HAP-1 (cell line): Measurements from ENCODE around the gene ZNF501.

Experiments used
- DNase-seq, 2 experiments: peaks; one replicate each; pipeline ENCODE4 v3.0.0-alpha.2; 2016 to 2020; ENCODE audit warnings: low spot score in 2 of 2
- H3K27me3 ChIP-seq: fragments of 250-450 bp; sonication (Bioruptor Pico); 2 replicates; pipeline ENCODE4 v1.5.1; 2020; ENCODE audit warnings: low read depth, mild to moderate bottlenecking, moderate library complexity
- H3K36me3 ChIP-seq: fragments of 250-450 bp; sonication (Bioruptor Pico); replicated peaks from 2 replicates; pipeline ENCODE4 v1.5.1; 2020; ENCODE audit warnings: mild to moderate bottlenecking
- H3K4me1 ChIP-seq: fragments of 250-450 bp; sonication (Bioruptor Pico); 2 replicates; pipeline ENCODE4 v1.5.1; 2020; ENCODE audit warnings: mild to moderate bottlenecking
- H3K4me3 ChIP-seq: fragments of 250-450 bp; sonication (Bioruptor Pico); 2 replicates; pipeline ENCODE4 v1.5.1; 2020; ENCODE audit warnings: mild to moderate bottlenecking, moderate library complexity
- H3K9me3 ChIP-seq: fragments of 250-450 bp; sonication (Bioruptor Pico); 2 replicates; pipeline ENCODE4 v1.5.1; 2020; ENCODE audit warnings: mild to moderate bottlenecking, moderate library complexity
- in situ Hi-C: fragments of 300-500 bp; cut with MboI; formaldehyde crosslinking; loops from 3 replicates; pipeline ENCODE4 v1.14.3; 2020; ENCODE audit warnings: low sequenced_read_pairs, inconsistent platforms, mixed read lengths

The ZNF501 gene

DNA sequence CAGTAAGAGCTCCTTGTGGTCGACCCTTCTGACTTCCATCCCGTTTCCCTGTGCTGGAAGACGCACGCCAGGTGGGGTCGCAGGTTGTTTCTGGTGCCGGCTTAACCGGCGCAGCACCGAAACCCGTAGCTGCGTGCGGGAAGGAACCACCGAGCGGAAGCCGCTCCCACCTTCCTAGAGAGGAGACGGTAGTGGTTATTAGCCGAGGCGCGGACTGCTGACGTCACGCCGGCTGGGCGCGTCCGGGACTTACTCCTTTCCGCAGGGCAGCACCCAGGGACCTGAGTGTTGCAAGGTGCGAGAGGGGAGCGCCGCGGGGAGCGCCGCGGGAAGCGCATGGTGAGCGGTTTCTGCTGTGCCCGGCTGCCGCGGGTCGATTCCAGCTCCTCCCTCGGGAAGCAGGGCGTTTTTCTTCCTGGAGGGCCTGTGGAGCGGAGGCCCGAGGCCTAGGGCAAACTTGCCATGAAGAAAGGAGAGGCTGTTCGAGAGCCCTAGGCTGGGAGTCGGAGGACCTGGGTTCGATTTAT is at the start of gene ZNF501:
TSS of gene ZNF501 (plus strand) at position 252 of the 527 bp plus-strand sequence. CDS start 4,787 bp downstream, outside the sequence.
- Histone ChIP-seq H3K36me3 (no peaks in the 10 kb centered on the region), H3K4me1 (no peaks in the 10 kb centered on the region), H3K4me3 (no peak within 1 kb of the TSS), H3K27me3 (no peaks in the 10 kb centered on the region), H3K9me3 (peaks cover 3% of the 10 kb centered on the region)
- no peak for DNase-seq
- in situ Hi-C loops = no loop called here

DNA sequence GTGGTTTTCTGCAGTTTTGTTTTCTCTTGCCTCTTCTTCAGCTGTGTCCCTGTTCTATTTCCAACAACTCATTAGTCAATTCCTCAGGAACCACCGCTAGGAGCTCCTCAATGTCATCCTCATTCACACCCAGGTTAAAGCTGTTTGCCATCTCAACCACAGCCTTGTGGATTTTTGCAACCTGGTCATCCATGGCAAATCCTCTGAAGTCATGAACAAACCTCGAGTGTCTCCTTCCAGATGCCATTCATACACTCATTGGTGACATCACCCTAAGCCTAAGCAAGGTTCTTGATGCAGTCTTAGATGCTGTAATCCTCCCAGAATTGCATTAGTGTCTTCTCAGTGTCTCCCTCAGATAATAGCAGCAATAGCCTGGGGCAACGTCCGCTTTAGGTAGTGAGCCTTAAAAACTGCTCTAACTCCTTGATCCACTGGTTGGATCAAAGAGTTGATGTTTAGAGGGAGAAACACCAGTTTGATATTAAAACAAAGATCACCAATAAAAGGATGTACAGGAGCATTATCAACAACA is 48.4 kb upstream of the ZNF501 start:
- H3K4me3 ChIP-seq = no peak overlapping the region
- DNase-seq = no peak
- no peaks in the 10 kb centered on the region for H3K4me1 ChIP-seq
- H3K36me3 ChIP-seq = no peaks in the 10 kb centered on the region
- no peaks in the 10 kb centered on the region for H3K9me3 ChIP-seq
- no peaks in the 10 kb centered on the region for H3K27me3 ChIP-seq
- in situ Hi-C loops = no loop called here

- Histone ChIP-seq H3K36me3 (no peaks in the 10 kb centered on the region), H3K27me3 (no peaks in the 10 kb centered on the region), H3K9me3 (no peaks in the 10 kb centered on the region), H3K4me3 (no peak overlapping the region), H3K4me1 (no peaks in the 10 kb centered on the region)
- in situ Hi-C loops = no loop called here
- no peak for DNase-seq
Measured at GRCh38 chr3:44682182-44682896, 47.1 kb upstream of the ZNF501 start.

- no peaks in the 10 kb centered on the region for H3K9me3 ChIP-seq
- H3K27me3 ChIP-seq = no peaks in the 10 kb centered on the region
- H3K4me3 ChIP-seq = no peak overlapping the region
- DNase-seq = no peak
- H3K36me3 ChIP-seq = no peaks in the 10 kb centered on the region
- no peaks in the 10 kb centered on the region for H3K4me1 ChIP-seq
- in situ Hi-C loops = no loop called here
Measured at GRCh38 chr3:44685128-44685800, 44.2 kb upstream of the ZNF501 start.

DNA sequence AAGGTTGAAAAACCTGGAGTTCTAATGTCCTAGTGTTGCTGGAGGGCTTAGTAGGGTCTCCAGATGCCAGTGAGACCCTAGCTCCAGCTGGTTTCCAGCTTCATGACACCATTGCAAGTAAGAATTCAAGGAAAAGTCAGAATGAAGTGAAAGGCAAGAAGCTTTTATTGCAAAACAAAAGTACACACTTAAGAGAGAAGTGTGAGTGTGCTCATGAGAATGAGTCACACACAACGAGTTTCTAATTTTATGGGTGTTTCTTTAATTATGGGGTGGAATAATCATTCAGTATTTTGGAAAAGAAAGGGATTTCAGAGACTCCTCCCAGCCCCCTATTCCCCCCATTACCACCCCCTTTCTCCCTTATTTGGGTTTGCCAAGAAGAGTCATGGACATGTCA is 41.5 kb upstream of the ZNF501 start:
- no peak for DNase-seq
- no peaks in the 10 kb centered on the region for H3K36me3 ChIP-seq
- no peak overlapping the region for H3K4me3 ChIP-seq
- no peaks in the 10 kb centered on the region for H3K9me3 ChIP-seq
- no peaks in the 10 kb centered on the region for H3K4me1 ChIP-seq
- H3K27me3 ChIP-seq = no peaks in the 10 kb centered on the region
- in situ Hi-C loops = no loop called here

DNA sequence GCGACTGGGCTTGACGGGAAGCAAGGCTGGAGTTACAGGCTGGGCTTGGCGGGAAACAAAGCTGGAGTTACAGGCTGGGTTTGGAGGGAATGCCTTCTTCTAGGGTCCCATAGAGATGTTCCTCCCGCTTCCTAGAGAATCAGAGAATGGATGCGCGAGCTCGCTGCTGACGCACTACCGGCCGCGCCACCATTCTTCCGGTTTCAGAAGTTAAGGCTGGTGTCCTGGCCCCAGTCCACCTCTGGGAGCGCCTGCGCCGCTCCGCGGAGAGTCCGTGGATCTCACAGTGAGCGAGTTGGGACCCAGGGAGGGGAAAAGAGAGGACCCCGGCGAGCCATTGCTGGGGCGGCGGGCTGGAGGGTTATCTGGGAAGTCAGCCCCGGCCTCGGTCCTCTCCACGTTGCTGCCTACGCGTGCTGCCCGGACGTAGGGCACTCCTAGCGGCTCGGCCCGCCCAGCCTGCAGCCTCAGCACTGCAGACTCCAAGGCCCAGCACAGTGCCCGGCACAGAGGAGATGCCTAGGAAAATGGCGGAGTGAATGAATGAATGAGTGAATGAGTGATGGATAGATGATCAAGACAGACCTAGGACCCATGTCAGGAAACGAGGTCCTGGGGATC is 16.9 kb upstream of the ZNF501 start, which contains the start of gene ZNF502:
TSS of gene ZNF502 (plus strand) at position 206 of the 621 bp plus-strand sequence. CDS start 7,602 bp downstream, outside the sequence.
- H3K4me3 ChIP-seq = no peak within 1 kb of the TSS
- DNase-seq = no peak
- in situ Hi-C loops = no loop called here
- no peaks in the 10 kb centered on the region for H3K9me3 ChIP-seq
- H3K36me3 ChIP-seq = no peaks in the 10 kb centered on the region
- no peaks in the 10 kb centered on the region for H3K27me3 ChIP-seq
- H3K4me1 ChIP-seq = no peaks in the 10 kb centered on the region

DNA sequence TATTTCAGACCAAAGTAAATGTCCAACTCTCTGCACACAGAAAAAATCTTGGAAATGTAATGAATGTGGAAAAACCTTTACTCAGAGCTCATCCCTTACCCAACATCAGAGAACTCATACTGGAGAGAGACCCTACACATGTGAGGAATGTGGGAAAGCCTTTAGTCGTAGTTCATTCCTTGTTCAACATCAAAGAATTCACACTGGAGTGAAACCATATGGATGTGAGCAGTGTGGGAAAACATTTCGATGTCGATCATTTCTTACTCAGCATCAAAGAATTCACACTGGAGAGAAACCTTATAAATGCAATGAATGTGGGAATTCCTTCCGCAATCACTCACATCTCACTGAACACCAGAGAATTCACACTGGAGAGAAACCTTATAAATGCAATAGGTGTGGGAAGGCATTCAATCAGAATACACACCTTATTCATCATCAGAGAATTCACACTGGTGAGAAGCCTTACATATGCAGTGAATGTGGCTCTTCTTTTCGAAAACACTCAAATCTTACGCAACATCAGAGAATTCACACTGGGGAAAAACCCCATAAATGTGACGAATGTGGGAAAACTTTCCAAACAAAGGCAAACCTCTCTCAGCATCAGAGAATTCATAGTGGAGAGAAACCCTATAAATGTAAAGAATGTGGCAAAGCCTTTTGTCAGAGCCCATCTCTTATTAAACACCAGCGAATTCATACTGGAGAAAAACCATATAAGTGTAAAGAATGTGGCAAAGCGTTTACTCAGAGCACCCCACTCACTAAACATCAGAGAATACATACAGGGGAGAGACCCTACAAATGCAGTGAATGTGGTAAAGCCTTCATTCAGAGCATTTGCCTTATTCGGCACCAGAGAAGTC is 8.0 kb upstream of the ZNF501 start:
- Histone ChIP-seq H3K4me3 (no peak overlapping the region), H3K27me3 (no peaks in the 10 kb centered on the region), H3K9me3 (peaks cover 16% of the 10 kb centered on the region; the same call in 1 of the 2 replicates), H3K4me1 (no peaks in the 10 kb centered on the region), H3K36me3 (no peaks in the 10 kb centered on the region)
- in situ Hi-C loops = no loop called here
- no peak for DNase-seq

GRCh38 chr3:44722103-44722401 is 7.4 kb upstream of the ZNF501 start:
- no peak for DNase-seq
- Histone ChIP-seq H3K36me3 (no peaks in the 10 kb centered on the region), H3K27me3 (no peaks in the 10 kb centered on the region), H3K4me3 (no peak overlapping the region), H3K9me3 (peaks cover 16% of the 10 kb centered on the region; the same call in 1 of the 2 replicates), H3K4me1 (no peaks in the 10 kb centered on the region)
- in situ Hi-C loops = no loop called here

DNA sequence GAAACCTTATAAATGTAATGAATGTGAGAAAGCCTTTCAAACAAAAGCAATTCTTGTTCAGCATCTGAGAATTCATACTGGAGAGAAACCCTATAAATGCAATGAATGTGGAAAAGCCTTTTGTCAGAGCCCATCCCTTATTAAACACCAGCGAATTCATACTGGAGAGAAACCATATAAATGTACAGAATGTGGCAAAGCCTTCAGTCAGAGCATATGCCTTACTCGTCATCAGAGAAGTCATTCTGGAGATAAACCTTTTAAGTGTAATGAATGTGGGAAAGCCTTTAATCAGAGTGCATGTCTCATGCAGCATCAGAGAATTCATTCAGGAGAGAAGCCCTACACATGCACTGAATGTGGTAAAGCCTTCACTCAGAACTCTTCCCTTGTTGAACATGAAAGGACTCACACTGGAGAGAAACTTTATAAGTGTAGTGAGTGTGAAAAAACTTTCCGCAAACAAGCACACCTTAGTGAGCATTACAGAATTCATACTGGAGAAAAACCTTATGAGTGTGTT is 5.3 kb downstream of the ZNF501 start:
- DNase-seq = no peak
- Histone ChIP-seq H3K4me3 (no peak overlapping the region), H3K4me1 (no peaks in the 10 kb centered on the region), H3K27me3 (no peaks in the 10 kb centered on the region), H3K36me3 (no peaks in the 10 kb centered on the region), H3K9me3 (peaks cover 5% of the 10 kb centered on the region)
- in situ Hi-C loops = no loop called here

DNA sequence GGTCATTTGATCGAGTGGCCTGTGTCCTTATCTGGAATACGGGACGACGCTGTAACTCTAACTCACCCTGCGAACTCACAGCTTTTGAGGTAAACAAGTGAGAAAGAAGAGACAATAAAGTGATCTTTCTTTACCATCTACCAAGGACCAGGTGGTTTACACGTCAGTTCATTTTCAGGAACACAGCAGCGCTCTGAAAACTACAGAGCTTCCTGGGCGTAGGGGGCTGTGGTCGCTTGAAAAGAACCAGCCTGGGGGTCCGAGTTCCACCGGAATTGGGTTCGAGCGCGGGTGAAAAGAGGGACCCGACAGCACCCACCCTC is 31.6 kb downstream of the ZNF501 start:
- peak overlapping the region; percentile 86 for H3K4me3 ChIP-seq
- DNase-seq = no peak
- no peaks in the 10 kb centered on the region for H3K27me3 ChIP-seq
- H3K36me3 ChIP-seq = peaks cover 43% of the 10 kb centered on the region
- H3K4me1 ChIP-seq = peaks cover 4% of the 10 kb centered on the region; the same call in 1 of the 2 replicates
- in situ Hi-C loops = loop anchor here (25.0 kb wide), 1 partner anchor 424 kb away; the partner anchor contains the start of gene TCAIM
- peaks cover 24% of the 10 kb centered on the region for H3K9me3 ChIP-seq

- Histone ChIP-seq H3K9me3 (peaks cover 24% of the 10 kb centered on the region), H3K4me1 (peaks cover 4% of the 10 kb centered on the region; the same call in 1 of the 2 replicates), H3K27me3 (no peaks in the 10 kb centered on the region), H3K4me3 (peak within 1 kb of the TSS; percentile 86), H3K36me3 (peaks cover 47% of the 10 kb centered on the region)
- DNase-seq = peak; percentile 88 to 96
- in situ Hi-C loops = loop anchor here (25.0 kb wide), 1 partner anchor 424 kb away; the partner anchor contains the start of gene TCAIM
Measured at GRCh38 chr3:44761424-44762169, 32.2 kb downstream of the ZNF501 start, which contains the start of the genes KIAA1143 and KIF15. KIAA1143 (minus strand) TSS chr3:44761619; CDS start chr3:44761602, 17 bp downstream. KIF15 (plus strand) TSS chr3:44761794; CDS start chr3:44761866, 72 bp downstream.

DNA sequence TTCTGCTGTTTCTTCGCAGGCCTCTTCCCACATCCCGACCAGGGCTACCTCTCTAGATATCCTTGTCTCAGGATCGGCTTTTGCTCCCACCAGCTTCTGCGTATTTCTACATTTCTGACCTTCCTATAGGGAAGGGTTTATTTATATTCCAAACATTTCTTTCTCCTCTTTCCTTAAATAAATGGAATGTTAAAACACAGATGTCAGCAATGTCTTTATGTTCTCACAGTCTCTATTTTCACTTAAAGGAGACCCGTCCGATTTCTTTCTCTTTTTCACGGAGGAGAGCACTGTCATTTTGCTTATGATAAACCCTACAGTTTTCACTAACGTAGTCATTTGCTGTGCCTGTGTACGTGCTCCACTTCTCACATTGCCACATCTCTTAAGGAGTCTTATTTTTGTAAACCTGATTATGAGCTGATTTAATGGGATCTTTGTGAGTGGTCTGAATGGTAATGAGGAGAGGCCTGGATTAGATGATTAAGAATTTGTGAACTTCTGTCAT is 32.8 kb downstream of the ZNF501 start:
- Histone ChIP-seq H3K36me3 (peaks cover 46% of the 10 kb centered on the region), H3K9me3 (peaks cover 24% of the 10 kb centered on the region), H3K4me3 (peak overlapping the region; percentile 86), H3K27me3 (no peaks in the 10 kb centered on the region), H3K4me1 (peaks cover 4% of the 10 kb centered on the region; the same call in 1 of the 2 replicates)
- in situ Hi-C loops = loop anchor here (25.0 kb wide), 1 partner anchor 425 kb away; the partner anchor contains the start of gene TCAIM
- no peak for DNase-seq
